Inferior parietal cortex (tissue), 1 donor: Measurements from ENCODE around the gene NAE1.
A peak's percentile ranks its signal among the peaks of the same experiment; 100 is the strongest.

Source experiments
- DNase-seq: peaks from one replicate; pipeline ENCODE4 v3.0.0-alpha.2; 2016; ENCODE audit errors: extremely low spot score

NAE1 gene

GRCh38 chr16:66850115-66850815 is 19.5 kb upstream of the NAE1 start:
- DNase-seq, result no peak

- no peak for DNase-seq
Measured at GRCh38 chr16:66849549-66849948, 18.8 kb upstream of the NAE1 start.

DNA sequence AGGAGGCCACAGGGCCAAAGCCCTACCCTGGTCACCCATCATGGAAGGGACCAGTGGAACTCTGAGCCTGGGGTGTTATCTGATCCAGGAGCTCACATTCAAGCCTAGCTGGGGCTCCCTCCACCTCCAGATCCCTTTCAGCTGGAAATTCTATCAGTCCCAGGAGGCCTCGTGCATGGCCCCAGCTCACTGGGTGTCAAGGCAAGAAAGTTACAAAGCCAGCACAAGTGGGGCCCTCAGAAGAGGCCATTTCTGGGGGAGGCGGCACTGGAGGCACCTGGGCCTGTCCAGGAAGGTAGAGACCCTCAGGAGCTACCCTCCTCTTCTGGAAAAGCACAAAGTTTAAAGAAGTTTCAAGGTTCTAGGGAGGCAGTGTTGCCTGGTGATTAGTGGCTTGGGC is 18.2 kb upstream of the NAE1 start:
- no peak for DNase-seq

GRCh38 chr16:66848172-66848571 is 17.4 kb upstream of the NAE1 start:
- no peak for DNase-seq

DNA sequence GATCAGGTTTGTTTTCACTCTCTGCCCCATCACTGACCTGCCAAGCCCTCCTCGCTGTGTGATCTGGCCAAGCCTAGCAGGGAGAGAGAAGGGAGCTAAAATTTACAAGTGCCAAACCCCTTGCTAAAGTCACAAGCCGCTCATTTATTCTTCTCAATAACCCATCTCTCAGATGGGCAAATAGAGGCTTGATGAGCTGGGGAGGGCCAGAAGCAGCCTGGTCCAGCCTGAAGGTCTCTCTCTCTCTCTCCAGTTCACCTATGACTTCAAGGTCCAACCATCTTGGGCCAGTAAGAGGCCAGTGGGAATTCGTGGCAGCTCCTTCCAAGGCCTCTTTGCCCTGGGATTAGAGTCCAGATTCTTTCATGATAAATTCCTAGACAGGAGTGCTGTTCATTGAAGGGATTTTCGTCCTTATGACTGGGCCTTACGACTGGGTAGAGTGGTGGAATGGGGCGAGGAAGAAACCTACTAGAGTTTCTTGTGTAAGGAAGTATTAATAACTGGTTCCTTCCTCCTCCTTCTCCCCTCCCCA is 16.8 kb upstream of the NAE1 start:
- no peak for DNase-seq

GRCh38 chr16:66846831-66847230 is 16.1 kb upstream of the NAE1 start:
- DNase-seq, result no peak

DNA sequence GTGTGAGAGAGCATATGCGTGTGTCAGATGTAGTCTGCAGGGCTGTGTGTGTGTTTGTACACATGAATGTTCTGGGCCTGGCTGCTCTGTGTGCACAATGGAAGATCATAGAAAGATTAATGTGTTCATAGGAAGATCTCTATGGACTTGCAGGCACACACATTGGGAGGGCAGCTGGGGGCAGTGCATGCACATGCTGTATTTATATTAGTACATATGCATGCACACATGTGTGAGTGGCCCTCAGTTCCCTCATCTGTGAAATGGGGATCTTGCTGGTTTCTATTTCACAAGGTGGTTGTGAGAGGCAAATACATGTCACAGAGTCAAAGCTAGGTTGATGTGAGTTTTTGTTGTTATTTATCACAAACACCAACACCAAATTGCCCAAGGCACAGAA is 15.5 kb upstream of the NAE1 start:
- DNase-seq, result no peak

GRCh38 chr16:66845791-66846221 is 15.0 kb upstream of the NAE1 start:
- peak; percentile 36 for DNase-seq

DNA sequence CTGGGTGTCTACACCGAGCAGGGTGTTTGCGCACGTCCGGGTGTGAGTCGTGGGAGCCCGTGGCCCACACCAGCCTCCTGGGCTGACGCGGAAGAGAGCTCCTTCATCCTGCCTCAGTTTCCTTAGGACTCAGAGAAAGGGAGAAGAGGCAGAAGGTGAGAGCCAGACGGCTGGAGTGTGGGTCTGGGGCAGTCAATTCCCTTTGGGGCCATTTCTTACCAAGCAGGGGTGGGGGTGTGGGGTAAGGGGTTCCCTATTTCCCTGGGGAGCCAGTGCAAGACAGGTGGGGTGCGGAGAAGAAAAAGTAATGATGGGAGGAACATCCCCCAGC is 14.3 kb upstream of the NAE1 start:
- DNase-seq, result no peak

- DNase-seq, result no peak
Measured at GRCh38 chr16:66844342-66845079, 13.7 kb upstream of the NAE1 start, which contains the start of gene CA7. TSS of gene CA7 (plus strand) at chr16:66844414. CDS start at chr16:66844488, 74 bp downstream.

GRCh38 chr16:66844009-66844341 is 13.2 kb upstream of the NAE1 start:
- no peak for DNase-seq

DNA sequence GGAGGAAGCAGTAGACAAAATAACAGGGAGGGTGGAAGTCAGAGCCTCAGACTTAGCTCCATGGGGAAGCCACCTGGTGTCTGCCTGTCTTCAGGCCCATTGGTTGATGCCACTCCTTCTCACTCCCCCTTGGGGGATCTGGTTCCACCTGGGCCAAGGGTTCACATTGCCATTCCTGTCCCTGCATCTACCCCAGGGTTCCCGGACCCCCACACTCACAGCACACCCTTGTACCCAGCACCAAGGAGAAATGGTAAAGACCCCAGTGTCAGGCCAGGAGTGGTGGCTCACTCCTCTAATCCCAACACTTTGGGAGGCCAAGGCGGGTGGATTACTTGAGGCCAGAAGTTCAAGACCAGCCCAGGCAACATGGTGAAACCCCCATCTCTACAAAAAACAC is 12.4 kb upstream of the NAE1 start:
- no peak for DNase-seq

GRCh38 chr16:66842765-66843164 is 12.0 kb upstream of the NAE1 start:
- DNase-seq, result no peak

GRCh38 chr16:66841366-66841765 is 10.6 kb upstream of the NAE1 start:
- DNase-seq, result no peak

DNA sequence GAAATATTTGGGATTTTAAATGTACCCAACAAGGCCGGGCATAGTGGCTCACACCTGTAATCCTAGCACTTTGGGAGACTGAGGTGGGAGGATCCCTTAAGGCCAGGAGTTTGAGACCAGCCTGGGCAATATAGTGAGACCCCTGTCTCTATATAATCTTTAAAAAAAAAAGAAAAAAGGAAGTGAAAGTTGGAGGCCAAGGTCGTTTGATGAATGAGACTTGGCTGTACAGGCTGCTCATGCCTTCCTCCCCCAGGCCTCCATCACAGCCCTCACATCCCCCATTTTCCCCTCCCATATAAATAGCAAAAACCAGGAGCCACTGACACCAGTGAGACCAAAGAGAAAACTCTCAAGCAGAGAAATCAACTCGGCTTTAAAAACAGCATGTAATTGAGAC is 10.1 kb upstream of the NAE1 start:
- no peak for DNase-seq

DNA sequence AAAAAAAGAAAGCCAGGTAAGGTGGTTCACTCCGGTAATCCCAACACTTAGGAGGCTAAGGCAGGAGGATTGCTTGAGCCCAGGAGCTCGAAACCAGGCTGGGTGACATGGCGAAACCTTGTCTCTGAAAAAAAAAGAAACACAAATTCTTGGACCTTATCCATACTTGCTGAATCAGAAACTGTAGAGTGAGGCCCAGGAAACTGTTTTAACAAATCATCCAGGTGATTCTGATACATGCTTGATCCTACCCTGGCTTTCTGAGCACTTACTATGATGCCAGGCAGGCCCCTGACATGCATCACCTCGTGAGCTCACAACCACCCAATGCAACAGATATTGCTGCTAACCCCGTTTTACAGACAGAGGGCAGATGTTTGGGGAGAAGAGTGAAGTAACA is 4.0 kb upstream of the NAE1 start:
- DNase-seq, result no peak

GRCh38 chr16:66832661-66833305 is 2.0 kb upstream of the NAE1 start:
- DNase-seq, result no peak

DNA sequence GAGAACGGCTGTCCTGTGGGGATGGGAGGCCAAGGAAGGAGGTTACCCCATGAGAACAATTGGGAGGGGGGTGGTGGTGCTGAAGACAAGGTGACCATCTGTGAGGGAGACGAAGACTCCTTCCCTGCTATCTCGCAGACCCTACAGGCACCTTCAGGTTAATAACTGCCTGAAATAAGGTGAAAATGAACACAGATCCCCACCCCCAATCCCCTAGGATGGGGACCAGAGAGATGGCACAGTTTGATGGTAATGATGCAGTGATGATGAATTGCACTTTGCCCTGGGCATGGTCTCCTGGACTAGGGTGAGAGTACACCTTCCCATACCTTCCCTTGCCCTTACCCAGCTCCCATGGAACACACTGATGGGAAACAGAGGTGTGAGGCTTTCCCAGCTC is 1.4 kb upstream of the NAE1 start:
- no peak for DNase-seq

DNA sequence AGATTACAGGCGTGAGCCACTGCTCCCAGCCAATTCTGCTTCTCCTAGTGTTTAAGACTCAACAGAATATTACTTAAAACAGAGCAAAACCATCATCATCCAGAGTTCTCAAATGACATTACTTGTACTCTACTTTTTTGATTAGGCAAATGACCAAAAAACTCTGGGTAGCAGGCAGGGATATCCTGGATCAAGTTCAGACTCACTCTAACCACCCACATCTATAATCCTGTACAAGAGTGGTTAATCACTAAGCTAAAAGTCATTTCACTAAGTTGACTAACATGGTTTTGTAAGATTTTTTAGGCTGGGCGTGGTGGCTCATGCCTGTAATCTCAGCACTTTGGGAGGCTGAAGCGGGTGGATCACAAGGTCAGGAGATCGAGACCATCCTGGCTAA is 6.8 kb downstream of the NAE1 start:
- no peak for DNase-seq

DNA sequence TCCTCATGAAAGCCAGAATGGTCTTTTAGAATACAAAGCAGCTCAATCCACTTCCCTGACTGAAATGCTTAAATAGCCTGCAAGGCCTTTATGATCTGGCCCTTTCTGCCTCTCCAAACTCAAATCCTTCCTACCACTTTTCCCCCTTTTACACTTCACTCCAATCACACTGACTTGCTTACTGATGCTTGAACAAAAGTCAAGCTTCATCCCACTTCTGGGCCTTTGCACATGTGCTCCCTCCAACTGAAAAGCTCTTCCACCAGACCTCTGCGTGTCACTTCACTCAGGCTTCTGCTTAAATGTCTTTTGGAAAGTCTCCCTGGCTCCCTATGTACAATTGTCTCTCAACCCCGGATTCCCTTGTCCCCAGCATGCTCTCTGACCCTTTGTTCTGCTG is 16.0 kb downstream of the NAE1 start:
- DNase-seq, result no peak

DNA sequence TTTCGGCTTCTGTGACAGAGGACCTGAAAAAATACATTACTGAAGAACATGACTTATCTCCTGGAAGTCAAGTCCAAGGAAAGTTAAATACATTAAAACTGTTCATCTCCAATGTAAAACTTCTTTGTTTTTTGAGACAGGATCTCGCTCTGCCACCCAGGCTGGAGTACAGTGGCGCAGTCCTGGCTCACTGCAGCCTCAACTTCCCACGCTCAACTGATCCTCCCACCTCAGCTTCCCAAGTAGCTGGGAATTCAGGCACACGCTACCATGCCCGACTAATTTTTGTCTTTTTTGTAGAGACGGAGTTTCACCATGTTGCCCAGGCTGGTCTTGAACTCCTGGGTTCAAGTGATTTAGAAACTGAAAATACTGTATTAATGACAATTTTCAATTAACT is 19.7 kb downstream of the NAE1 start:
- DNase-seq, result no peak

DNA sequence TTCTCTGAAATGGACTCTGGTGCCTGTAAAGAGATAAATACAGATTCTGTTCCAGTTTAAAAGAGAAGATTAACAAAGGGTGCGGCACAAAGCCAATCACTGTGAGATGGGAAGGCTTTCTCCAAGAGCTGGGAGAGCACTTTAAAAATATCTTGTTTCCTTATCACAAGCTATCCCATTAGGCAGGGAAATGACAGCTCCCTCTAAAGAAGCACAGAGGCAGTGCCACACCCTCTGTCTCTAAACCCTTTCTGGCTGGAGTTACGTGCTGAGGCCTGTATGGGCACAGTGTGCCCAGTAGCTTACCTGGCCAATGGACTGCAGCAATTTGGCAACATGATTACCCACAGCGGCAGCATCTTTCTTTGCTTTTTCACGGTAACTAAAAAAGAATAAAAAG is 20.4 kb downstream of the NAE1 start:
- DNase-seq, result no peak

GRCh38 chr16:66809765-66810164 is 21.0 kb downstream of the NAE1 start:
- DNase-seq, result no peak
